GM19023 (cell line): ENCODE data around the gene DNAAF1.

Source experiments
- ATAC-seq: cut with Tn5 transposase; IDR thresholded peaks from one replicate; pipeline ENCODE4 v1.9.1; 2021; ENCODE audit warnings: mild to moderate bottlenecking, moderate library complexity; ENCODE audit not compliant: unreplicated experiment

The DNAAF1 gene

GRCh38 chr16:84159007-84159406, 13.9 kb downstream of the DNAAF1 start:
- ATAC-seq: no peak

GRCh38 chr16:84159800-84160199, 14.7 kb downstream of the DNAAF1 start:
- no peak for ATAC-seq

GRCh38 chr16:84161037-84161436, 15.9 kb downstream of the DNAAF1 start:
- no peak for ATAC-seq

GRCh38 chr16:84161801-84162200, 16.7 kb downstream of the DNAAF1 start:
- no peak for ATAC-seq

GRCh38 chr16:84165746-84166145, 20.6 kb downstream of the DNAAF1 start:
- no peak for ATAC-seq

GRCh38 chr16:84166796-84167695, 21.9 kb downstream of the DNAAF1 start:
- ATAC-seq: no peak

- no peak for ATAC-seq
Measured at GRCh38 chr16:84169765-84170310, 24.7 kb downstream of the DNAAF1 start.

GRCh38 chr16:84174396-84174795, 29.3 kb downstream of the DNAAF1 start:
- ATAC-seq: no peak

- ATAC-seq: peak; percentile 84
Measured at GRCh38 chr16:84175350-84176081, 30.4 kb downstream of the DNAAF1 start.

- ATAC-seq: no peak
Measured at GRCh38 chr16:84176192-84177053, 31.3 kb downstream of the DNAAF1 start.

- no peak for ATAC-seq
Measured at GRCh38 chr16:84177741-84178073, 32.6 kb downstream of the DNAAF1 start.

- ATAC-seq: no peak
Measured at GRCh38 chr16:84178146-84178765, 33.1 kb downstream of the DNAAF1 start.

GRCh38 chr16:84178892-84179611, 33.9 kb downstream of the DNAAF1 start:
- no peak for ATAC-seq

- ATAC-seq: no peak
Measured at GRCh38 chr16:84179612-84180320, 34.7 kb downstream of the DNAAF1 start.

- no peak for ATAC-seq
Measured at GRCh38 chr16:84180519-84181140, 35.5 kb downstream of the DNAAF1 start.

GRCh38 chr16:84181144-84181915, 36.2 kb downstream of the DNAAF1 start:
- no peak for ATAC-seq

- no peak for ATAC-seq
Measured at GRCh38 chr16:84182104-84182503, 37.0 kb downstream of the DNAAF1 start.
